Hippocampal formation (tissue), 2 donors: ENCODE data around the gene AMN.

ENCODE experiments used
- DNase-seq, 2 donors: peaks; one replicate each; lab custom pipeline; 2025; lab: John Stamatoyannopoulos, UW

The AMN gene

DNA sequence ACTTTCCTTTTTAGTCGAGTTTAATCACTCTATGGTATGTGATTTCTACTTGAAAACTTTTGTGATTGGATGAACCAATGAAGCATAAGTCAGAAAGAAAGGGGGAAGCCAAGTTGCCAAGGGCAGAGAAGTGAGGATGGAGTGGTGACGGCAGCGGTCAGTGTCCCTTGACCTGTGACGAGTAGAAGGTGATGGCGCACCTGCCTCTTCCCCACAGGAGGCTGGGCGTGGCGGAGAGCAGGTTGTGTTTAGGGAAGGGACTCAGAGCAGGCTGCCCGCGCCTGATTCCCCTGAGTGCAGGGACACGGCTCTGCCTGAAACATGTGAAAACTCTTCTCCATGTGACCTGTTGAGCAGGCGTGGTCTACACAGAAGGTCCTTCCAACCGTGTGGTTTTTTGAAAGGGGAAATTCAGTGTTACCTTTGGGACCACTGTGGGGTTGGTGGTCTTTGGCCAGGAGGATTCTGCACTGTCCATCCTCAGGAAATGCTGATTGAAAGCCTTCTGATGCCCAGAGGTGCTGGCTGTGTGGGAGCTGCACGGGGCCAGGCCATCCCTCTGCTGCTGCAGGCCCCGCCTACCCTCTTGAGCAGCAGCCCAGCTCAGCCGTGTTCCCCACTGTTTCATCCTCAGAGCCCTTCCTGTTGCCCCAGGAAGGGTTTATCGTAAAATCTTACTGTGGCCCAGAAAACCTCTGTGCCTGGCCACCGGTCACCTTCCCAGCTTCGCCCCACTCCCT, 23.5 kb upstream of the AMN start:
- no peak for DNase-seq

- no peak for DNase-seq
Measured at GRCh38 chr14:102899516-102899900, 23.0 kb upstream of the AMN start.

GRCh38 chr14:102900631-102901571, 21.6 kb upstream of the AMN start:
- no peak for DNase-seq

GRCh38 chr14:102901633-102902032, 20.8 kb upstream of the AMN start:
- DNase-seq = no peak

- DNase-seq = no peak
Measured at GRCh38 chr14:102902086-102902485, 20.4 kb upstream of the AMN start.

- DNase-seq = no peak
Measured at GRCh38 chr14:102902523-102903247, 19.8 kb upstream of the AMN start.

GRCh38 chr14:102903248-102903888, 19.1 kb upstream of the AMN start:
- no peak for DNase-seq

DNA sequence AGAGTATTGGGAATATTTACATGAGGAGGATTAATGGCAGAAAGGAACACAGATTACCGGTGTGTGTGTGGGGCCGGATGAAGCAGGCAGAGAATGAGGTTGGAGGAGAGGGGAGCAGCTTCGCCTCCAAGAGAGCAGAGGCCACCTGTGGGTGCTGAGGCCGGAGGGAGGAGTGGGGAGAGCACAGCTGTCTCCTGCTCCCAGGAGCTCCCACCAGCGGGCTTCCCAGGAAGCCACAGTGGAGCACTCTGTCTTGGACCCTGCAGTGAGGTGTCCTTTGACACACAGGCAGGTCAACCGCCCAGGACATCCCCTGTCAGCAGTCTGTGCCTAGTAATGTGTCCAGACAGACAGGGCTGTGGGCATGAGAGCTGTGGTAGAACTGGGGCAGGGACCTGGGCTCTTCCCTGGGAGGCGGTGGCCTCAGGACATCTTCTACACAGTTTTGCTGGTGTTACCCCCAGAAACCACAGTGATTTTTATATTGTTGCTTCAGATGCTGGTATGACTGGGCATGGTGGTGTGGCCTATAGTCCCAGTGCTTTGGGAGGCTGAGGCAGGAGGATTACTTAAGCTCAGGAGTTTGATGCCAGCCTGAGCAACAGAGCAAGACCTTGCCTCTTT, 18.5 kb upstream of the AMN start:
- no peak for DNase-seq

DNA sequence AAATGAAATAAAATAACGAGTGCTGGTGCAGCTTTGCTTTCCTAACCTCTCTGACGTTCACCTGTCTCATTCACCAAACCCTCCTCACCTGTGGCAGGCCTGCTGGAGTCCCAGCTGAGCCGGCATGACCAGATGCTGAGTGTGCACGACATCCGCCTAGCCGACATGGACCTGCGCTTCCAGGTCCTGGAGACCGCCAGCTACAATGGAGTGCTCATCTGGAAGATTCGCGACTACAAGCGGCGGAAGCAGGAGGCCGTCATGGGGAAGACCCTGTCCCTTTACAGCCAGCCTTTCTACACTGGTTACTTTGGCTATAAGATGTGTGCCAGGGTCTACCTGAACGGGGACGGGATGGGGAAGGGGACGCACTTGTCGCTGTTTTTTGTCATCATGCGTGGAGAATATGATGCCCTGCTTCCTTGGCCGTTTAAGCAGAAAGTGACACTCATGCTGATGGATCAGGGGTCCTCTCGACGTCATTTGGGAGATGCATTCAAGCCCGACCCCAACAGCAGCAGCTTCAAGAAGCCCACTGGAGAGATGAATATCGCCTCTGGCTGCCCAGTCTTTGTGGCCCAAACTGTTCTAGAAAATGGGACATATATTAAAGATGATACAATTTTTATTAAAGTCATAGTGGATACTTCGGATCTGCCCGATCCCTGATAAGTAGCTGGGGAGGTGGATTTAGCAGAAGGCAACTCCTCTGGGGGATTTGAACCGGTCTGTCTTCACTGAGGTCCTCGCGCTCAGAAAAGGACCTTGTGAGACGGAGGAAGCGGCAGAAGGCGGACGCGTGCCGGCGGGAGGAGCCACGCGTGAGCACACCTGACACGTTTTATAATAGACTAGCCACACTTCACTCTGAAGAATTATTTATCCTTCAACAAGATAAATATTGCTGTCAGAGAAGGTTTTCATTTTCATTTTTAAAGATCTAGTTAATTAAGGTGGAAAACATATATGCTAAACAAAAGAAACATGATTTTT, 17.1 kb upstream of the AMN start:
- DNase-seq = no peak

- no peak for DNase-seq
Measured at GRCh38 chr14:102906616-102907302, 15.7 kb upstream of the AMN start.

GRCh38 chr14:102907303-102907844, 15.1 kb upstream of the AMN start:
- DNase-seq = no peak

DNA sequence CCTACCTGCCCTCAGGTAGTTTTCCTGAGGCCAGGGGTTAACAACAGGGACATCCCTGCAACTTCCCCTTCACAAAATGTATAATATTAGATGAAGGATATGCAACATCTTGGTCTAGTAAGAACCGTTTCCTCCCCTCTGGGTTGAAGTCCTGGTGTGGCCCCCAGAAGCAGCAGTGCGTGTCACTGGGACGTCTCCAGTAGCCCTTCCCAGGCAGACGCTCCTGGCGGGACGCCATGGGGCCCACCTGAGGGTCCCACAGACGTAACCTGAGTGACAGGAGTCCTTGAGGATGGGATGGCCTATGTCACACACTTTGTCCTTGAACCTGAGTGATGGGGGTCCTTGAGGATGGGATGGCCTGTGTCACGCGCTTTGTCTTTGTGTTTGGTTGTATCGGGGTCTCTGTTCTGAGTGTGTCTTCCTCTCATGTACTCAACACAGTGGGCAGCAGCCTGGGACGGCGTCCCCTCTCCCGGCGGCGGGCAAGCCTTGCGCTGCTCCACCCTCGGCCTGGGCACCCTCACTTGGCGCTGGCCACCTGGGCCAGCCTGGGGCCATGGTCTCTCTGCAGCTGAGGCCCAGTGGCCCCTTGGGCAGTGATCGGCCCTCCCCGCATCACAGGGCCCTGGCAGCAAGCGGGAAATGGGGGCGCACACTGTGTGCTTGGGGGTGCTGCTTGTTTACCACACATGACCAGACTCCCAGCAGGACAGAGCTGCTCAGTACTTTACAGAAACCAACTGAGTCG, 14.3 kb upstream of the AMN start:
- no peak for DNase-seq

DNA sequence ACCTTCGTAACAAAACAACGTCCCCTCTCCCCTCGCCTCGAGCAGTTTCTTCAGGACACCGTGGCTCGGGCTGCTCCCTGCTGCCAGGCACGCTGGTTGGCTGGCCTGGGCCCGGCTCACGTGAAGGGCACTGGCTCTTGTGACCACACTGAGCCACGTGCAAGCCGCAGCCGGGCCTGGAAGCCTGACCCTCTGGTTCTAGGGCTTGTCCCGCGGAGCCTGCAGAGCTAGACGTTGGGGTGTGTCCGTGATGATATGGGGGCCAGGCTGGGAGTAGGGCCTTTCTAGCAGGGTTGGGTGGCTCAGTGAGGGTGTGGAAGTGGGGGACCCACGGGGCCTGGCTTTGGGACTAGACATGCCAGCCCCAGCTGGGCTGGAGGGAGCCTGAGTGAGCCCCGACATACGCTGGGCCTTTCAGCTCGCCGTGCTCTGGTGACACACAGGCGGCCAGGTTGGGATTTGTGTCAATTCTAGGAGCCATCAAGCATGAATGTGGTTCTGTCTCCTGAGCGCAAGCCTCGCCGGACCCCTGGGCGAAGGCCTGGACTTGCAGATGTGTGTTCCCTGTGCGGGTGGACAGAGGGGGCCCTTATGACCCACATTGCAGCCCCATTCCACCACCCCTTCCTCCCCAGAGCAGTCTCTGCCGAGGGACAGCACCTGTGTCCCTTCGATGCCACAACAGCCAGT, 13.6 kb upstream of the AMN start:
- no peak for DNase-seq

DNA sequence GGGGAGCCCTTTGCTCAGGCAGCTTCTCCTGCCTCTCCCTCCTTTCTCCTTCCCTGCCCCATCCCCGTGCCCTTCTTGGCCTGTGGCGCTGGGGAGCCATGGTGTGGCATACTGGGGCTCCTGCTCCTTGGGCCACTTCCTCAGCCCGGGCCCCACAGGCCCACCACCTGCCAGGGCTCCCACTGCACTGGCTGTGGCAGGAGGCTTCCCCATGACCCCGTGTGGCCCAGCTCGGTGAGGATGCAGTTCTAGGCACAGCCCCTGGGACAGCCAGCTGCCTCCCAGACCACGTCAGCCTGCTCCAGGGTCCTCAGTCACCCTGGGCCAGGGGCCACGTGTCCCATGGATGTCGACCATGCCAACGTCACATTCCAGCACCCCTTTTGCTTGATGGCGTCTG, 13.0 kb upstream of the AMN start:
- no peak for DNase-seq

DNA sequence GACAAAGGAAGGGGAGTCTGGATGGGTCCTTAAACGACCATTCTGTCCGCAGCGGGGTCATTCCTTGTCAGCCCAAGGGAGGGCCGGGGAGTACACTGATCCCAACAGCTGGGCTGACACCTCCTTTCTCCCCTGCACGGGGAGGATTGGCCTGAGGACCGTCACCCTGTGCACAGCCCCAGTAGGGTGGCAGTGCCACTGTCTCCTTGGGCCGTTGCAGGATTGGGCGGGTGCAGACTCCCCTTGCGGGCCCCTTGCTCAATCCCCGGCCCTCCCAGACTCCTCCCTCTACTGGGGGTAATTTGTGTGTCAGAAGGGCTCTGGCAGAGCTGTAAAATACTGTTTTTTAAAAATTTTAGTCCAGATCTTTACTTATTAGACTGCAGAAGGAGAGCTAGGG, 12.6 kb upstream of the AMN start:
- no peak for DNase-seq

DNA sequence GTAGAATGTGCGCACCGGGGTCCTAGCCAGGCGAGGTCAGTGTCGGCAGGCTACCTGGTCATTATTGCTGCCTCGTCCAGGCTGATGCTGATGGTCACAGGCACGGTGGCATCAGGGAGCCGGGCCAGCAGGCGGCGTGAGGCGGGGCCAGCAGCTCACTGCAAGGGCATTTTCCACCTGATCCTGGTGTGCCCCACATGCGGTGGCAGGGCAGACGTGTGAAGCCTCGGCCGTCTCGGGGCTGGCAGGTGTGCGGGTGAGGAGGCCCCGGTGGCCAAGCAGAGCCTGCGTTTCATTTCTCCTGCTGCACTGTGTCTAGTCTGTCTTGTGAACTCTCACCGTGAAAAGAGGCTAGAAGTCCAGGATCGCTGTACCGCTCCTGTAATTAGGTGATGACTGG, 12.0 kb upstream of the AMN start:
- DNase-seq = no peak

GRCh38 chr14:102911541-102911951, 10.9 kb upstream of the AMN start:
- no peak for DNase-seq
